WI38 (cell line): ENCODE measurements around the gene MYBBP1A.

Experiments
- H3K4me3 ChIP-seq: 2 replicates; pipeline ENCODE4 v1.5.1; 2011; ENCODE audit warnings: low read depth, mild to moderate bottlenecking, control low read depth, low read length
- TF ChIP-seq, protein P1 (sequence below): IDR thresholded peaks from 2 replicates; pipeline ENCODE4 v1.5.1; 2012; ENCODE audit warnings: low read depth, mild to moderate bottlenecking, control low read depth, low read length

The MYBBP1A gene

GRCh38 chr17:4519361-4519788 is 35.8 kb downstream of the MYBBP1A start:
- H3K4me3 ChIP-seq = no peak overlapping the region
- TF ChIP-seq, protein P1, sequence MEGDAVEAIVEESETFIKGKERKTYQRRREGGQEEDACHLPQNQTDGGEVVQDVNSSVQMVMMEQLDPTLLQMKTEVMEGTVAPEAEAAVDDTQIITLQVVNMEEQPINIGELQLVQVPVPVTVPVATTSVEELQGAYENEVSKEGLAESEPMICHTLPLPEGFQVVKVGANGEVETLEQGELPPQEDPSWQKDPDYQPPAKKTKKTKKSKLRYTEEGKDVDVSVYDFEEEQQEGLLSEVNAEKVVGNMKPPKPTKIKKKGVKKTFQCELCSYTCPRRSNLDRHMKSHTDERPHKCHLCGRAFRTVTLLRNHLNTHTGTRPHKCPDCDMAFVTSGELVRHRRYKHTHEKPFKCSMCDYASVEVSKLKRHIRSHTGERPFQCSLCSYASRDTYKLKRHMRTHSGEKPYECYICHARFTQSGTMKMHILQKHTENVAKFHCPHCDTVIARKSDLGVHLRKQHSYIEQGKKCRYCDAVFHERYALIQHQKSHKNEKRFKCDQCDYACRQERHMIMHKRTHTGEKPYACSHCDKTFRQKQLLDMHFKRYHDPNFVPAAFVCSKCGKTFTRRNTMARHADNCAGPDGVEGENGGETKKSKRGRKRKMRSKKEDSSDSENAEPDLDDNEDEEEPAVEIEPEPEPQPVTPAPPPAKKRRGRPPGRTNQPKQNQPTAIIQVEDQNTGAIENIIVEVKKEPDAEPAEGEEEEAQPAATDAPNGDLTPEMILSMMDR = no peak

DNA sequence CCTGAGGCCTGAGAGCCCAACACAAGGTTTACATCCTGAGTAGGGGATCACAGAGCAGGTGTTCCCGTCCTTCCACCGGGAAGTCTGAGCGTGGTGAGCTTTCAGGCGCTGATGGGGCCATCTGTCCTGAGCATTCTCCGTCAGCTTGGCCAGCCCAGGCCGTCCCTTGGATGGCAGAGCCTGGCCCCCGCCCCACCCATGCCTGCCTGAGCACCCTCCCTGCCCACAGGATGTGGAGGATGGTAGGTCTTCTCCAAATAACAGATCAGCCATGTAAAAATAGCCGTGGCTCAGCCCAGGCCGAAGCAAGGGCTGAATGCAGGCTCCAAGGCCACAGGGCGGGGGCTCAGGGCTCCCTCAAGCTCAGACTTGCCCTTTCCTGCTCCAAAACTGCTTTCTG is 36.3 kb downstream of the MYBBP1A start:
- no peak overlapping the region for H3K4me3 ChIP-seq

GRCh38 chr17:4516735-4517134 is 38.4 kb downstream of the MYBBP1A start:
- no peak overlapping the region for H3K4me3 ChIP-seq
- TF ChIP-seq, protein P1 = no peak

More for the DNA sequence above, 36.3 kb downstream of the MYBBP1A start:
- TF ChIP-seq, protein P1 = no peak

DNA sequence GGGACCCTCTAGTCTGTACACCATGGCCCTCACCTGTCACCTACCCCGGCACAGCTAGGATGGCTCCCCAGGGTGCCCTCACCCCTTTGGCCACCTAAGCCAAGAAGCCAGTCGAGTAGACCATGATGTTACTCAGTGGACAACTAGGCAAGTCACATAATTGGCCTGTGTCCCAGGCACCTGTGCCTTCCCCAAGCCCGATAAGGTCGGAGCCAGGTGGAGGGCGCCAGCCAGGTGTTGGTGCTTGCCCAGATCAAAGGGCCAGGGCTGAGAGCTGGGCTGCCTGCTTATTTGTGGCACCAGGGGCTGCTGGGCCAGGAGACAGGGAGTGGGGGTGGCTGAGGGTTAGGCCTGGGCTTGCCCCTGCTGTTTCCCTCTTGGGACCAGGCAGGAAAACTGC is 39.7 kb downstream of the MYBBP1A start:
- no peak overlapping the region for H3K4me3 ChIP-seq
- TF ChIP-seq, protein P1 = no peak

DNA sequence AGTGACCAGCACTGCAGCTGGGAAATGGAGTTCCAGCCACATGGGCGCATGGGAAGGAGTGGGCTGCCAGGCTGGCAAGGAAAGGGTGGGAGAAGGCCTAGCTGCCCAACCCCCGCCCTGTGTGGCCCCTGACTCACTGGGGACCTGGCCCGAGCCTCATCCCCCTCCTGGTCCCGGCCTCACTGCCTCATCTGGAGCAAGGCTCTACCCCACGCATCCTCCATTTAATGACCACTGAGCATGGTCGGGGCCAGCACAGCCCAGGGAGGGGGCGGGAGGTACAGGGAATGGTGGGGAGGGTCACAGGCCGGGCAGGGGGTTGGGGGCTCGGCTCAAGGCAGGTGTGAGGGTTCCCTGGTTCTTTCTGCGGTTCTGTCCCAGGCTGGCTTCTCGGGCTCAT is 40.4 kb downstream of the MYBBP1A start:
- TF ChIP-seq, protein P1 = no peak

GRCh38 chr17:4514206-4514605 is 41.0 kb downstream of the MYBBP1A start:
- TF ChIP-seq, protein P1 = no peak

More for the DNA sequence above, 40.4 kb downstream of the MYBBP1A start:
- H3K4me3 ChIP-seq = no peak overlapping the region

DNA sequence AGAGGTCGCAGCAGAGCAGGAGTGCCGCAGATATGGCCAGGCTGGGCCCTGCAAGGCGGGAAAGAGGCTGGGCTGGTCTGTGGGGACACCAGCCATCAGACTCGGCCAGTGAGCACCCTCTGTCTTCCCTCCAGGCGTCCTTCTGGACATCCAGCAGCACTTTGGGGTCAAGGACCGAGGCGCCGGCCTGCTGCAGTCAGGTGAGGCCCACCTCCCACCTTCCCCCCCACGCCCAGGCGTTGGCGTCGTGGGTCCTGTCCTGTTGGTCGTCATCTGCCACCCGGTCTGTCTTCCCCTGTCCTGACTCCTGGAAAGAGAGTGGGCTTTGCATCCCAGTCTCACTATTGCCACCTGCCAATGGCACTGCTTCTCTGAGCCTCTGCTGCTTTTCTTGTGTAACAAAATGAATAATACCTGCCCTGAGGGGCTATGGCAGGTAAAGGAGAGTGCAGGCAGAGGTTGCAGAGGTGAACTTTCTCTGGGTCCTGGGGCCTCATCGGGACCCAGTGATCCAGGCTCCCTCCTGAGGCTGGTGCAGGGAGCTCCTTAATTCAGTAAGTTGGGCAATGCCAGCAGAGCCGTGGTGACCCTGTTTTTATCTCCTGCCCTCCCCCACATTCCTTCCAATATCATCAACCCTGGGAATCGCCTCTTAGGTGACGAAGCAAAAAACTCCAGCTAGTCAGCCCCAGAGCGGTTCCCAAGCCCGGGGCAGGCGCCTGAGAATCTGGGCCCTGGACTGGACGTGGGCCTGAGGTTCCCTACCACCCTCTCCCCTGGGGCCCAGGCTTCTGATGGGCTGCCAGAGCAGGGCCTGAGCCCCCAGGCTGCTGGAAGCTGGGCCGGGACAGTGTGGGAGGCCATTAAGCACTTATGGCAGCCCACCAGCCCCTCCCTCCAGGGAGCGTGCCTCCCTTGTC is 41.8 kb downstream of the MYBBP1A start:
- no peak overlapping the region for H3K4me3 ChIP-seq
- TF ChIP-seq, protein P1 = no peak

More at GRCh38 chr17:4514206-4514605, 41.0 kb downstream of the MYBBP1A start:
- no peak overlapping the region for H3K4me3 ChIP-seq
